Neural crest cell (in vitro differentiated cells): ENCODE results near the gene CCNJ. TPM values are rescaled to one million over a fixed set of nuclear protein-coding genes. Genes with fewer than 3 reads are reported as not detected.

Source experiments
- DNase-seq: peaks from one replicate; pipeline ENCODE4 v3.0.0; 2021; ENCODE audit warnings: low read depth, mixed read lengths, low spot score
- H3K27ac Mint-ChIP-seq: one replicate; pipeline ENCODE4 v1.8.0; 2021; ENCODE audit warnings: mild to moderate bottlenecking, mixed read lengths; ENCODE audit not compliant: unreplicated experiment
- H3K27me3 Mint-ChIP-seq: 2 replicates; pipeline ENCODE4 v1.8.0; 2021; ENCODE audit warnings: low read depth, mild to moderate bottlenecking, mixed read lengths
- H3K36me3 Mint-ChIP-seq: 2 replicates; pipeline ENCODE4 v1.8.0; 2021; ENCODE audit warnings: low read depth, mild to moderate bottlenecking, mixed read lengths
- H3K4me1 Mint-ChIP-seq: 2 replicates; pipeline ENCODE4 v1.8.0; 2021; ENCODE audit warnings: mixed read lengths
- H3K4me3 Mint-ChIP-seq: one replicate; pipeline ENCODE4 v1.8.0; 2021; ENCODE audit warnings: mild to moderate bottlenecking, mixed read lengths
- H3K9me3 Mint-ChIP-seq: 2 replicates; pipeline ENCODE4 v1.8.0; 2021; ENCODE audit warnings: mixed read lengths
- total RNA-seq: library from RNA; stranded (reverse); gene quantifications from 2 replicates; pipeline ENCODE4 v1.2.1, GENCODE V29; 2021
- TF ChIP-seq, protein P1 (sequence below): fragments of 200-600 bp; sonication (generic); conservative IDR thresholded peaks from 2 replicates; pipeline ENCODE4 v1.5.0; 2021; ENCODE audit warnings: antibody characterized with exemption, mild to moderate bottlenecking

CCNJ gene
- total RNA-seq, 1 donor from 2014 or later: 61.3 TPM

DNA sequence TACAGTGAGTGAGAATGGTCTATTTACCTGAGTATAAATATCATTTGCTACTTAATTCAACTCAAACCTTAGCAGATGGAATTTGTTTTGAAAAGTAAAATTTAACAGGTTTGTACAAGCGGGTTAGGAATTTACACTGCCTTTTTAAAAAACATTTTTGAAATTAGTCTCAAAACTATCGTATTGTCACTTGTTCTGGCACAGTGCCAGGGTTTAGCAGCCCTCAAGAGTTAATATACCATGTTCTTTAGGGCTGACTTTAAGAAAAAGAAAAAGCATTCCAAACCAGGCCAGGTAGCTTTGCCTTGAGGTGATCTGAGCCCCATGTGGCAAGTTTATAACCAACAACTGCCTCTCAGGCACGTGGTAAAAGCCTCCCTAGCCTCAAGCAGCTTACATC is 17.8 kb downstream of the CCNJ start:
- DNase-seq: no peak
- H3K4me3 Mint-ChIP-seq: no peak overlapping the region
- no peak overlapping the region for H3K27ac Mint-ChIP-seq
- peaks cover 32% of the 10 kb centered on the region for H3K36me3 Mint-ChIP-seq
- H3K27me3 Mint-ChIP-seq: no peaks in the 10 kb centered on the region
- H3K9me3 Mint-ChIP-seq: no peaks in the 10 kb centered on the region
- H3K4me1 Mint-ChIP-seq: no peaks in the 10 kb centered on the region
- TF ChIP-seq, protein P1, sequence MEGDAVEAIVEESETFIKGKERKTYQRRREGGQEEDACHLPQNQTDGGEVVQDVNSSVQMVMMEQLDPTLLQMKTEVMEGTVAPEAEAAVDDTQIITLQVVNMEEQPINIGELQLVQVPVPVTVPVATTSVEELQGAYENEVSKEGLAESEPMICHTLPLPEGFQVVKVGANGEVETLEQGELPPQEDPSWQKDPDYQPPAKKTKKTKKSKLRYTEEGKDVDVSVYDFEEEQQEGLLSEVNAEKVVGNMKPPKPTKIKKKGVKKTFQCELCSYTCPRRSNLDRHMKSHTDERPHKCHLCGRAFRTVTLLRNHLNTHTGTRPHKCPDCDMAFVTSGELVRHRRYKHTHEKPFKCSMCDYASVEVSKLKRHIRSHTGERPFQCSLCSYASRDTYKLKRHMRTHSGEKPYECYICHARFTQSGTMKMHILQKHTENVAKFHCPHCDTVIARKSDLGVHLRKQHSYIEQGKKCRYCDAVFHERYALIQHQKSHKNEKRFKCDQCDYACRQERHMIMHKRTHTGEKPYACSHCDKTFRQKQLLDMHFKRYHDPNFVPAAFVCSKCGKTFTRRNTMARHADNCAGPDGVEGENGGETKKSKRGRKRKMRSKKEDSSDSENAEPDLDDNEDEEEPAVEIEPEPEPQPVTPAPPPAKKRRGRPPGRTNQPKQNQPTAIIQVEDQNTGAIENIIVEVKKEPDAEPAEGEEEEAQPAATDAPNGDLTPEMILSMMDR: no peak

DNA sequence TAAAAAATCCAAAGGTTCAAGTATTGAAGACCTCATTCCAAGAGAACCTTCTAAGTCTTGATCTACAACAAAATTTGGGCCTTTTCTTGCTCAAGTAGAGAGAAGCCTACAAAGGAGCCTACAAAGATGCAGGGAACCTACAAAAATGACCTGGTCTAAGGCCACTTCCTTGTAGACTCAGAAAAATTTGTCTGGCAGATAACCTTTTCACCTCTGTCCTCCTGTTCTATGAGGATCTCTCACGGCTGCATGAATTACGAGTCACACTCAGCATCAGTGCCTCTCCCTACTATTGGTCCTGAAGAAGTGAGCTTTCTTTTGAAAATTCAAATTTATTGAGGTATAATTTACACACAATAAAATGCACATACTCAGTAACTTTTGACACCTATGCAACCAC is 29.3 kb downstream of the CCNJ start:
- Mint-ChIP-seq H3K9me3 (no peaks in the 10 kb centered on the region), H3K27ac (no peak overlapping the region), H3K36me3 (no peaks in the 10 kb centered on the region), H3K4me1 (no peaks in the 10 kb centered on the region), H3K27me3 (peaks cover 2% of the 10 kb centered on the region), H3K4me3 (no peak overlapping the region)
- TF ChIP-seq, protein P1: no peak
- DNase-seq: no peak

DNA sequence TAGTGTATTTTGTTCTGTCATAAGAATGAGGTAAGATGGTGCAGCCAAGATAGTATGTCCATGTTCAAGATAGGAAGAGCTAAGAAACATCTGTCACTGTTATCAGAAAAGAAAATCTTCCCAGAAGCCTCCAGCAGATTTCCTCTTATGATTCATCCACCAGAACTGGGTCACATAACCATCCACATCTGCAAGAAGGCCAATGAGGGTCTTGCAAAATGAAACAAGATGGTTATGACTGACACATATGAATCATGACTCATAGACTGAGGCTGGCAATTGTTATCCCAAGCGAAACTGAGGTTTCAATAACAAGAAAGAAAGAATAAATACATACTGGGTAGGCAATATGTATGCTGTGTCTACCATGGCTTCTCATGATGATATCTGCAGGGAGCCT is 30.3 kb downstream of the CCNJ start:
- no peak overlapping the region for H3K27ac Mint-ChIP-seq
- H3K9me3 Mint-ChIP-seq: no peaks in the 10 kb centered on the region
- H3K4me3 Mint-ChIP-seq: no peak overlapping the region
- H3K4me1 Mint-ChIP-seq: no peaks in the 10 kb centered on the region
- no peak for DNase-seq
- TF ChIP-seq, protein P1: no peak
- no peaks in the 10 kb centered on the region for H3K36me3 Mint-ChIP-seq
- peaks cover 7% of the 10 kb centered on the region for H3K27me3 Mint-ChIP-seq

DNA sequence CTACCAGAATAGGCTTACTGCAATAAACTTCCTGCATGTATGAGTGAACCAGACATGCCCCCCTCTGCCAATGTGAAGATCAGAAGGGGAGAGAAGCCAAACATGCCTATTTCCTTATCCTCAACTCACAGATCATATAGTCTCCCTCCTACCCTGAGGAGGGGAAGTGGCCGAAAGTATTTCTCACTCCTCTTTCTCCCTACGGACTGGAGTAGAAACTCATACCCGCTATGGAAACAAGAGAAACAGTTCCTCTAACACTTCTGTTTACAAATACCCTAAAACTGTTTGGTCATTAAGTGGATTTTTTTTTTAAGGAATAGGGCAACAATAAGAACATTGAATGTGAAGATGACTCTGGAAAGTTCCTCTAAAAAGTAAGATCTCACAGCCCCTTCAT is 31.4 kb downstream of the CCNJ start:
- no peak for DNase-seq
- Mint-ChIP-seq H3K4me3 (no peak overlapping the region), H3K27me3 (peaks cover 8% of the 10 kb centered on the region), H3K27ac (no peak overlapping the region), H3K36me3 (no peaks in the 10 kb centered on the region), H3K4me1 (no peaks in the 10 kb centered on the region), H3K9me3 (no peaks in the 10 kb centered on the region)
- TF ChIP-seq, protein P1: no peak

DNA sequence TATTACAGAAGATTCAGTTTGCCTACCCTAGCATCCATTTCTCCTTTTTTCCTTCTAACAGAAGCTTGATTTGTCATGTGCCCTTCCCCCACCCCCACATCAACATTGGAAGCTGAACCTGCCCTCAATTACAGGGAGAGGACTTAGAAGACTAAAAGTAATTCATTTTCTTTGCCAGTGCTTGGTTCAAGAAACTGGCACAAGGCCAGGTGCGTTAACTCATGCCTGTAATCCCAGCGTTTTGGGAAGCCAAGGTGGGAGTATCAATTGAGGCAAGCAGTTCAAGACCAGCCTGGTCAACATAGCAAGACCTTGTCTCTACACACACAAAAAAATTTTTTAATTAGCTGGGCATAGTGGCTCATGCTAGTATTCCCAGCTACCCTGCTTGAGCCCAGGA is 32.6 kb downstream of the CCNJ start:
- no peak overlapping the region for H3K4me3 Mint-ChIP-seq
- TF ChIP-seq, protein P1: no peak

DNA sequence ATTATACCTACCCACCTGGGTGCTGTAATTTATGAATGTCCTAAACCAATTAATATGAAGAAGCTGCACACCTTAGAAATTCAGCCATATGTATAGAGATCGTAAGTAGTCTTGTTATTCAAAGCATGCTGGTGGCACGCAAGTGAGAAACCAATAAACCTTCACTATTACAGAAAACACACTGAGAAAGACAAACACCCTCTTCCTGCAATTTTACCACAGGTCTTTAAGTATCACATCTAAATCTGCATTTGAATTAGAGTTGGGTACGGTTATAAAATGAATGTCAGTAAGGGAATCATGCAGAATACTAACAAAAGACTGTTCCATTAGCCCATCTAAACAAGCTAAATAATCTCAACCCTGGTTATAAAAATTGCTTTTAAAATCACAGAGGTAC is 33.8 kb downstream of the CCNJ start:
- no peak for DNase-seq
- Mint-ChIP-seq H3K27me3 (peaks cover 8% of the 10 kb centered on the region), H3K4me1 (no peaks in the 10 kb centered on the region), H3K9me3 (no peaks in the 10 kb centered on the region), H3K27ac (no peak overlapping the region), H3K4me3 (no peak overlapping the region), H3K36me3 (no peaks in the 10 kb centered on the region)
- TF ChIP-seq, protein P1: no peak

More for the DNA sequence above, 32.6 kb downstream of the CCNJ start:
- Mint-ChIP-seq H3K36me3 (no peaks in the 10 kb centered on the region), H3K27me3 (peaks cover 8% of the 10 kb centered on the region), H3K4me1 (no peaks in the 10 kb centered on the region), H3K27ac (no peak overlapping the region), H3K9me3 (no peaks in the 10 kb centered on the region)
- DNase-seq: no peak
